T47D (cell line): ENCODE results near the gene GRXCR1.

Experiments
- DNase-seq, 2 experiments: peaks; one replicate each; pipeline versions ENCODE4 v3.0.0 to v3.0.0-alpha.2; 2011 to 2012; ENCODE audit warnings: low read depth in 1 of 2, low spot score in 1 of 2
- JUND ChIP-seq: IDR thresholded peaks from 2 replicates; pipeline ENCODE4 v1.6.1; 2012; ENCODE audit warnings: low read depth
- in situ Hi-C: cut with HindIII; loops from 2 replicates; pipeline ENCODE4 v1.10.0; 2016; ENCODE audit warnings: low sequenced_read_pairs, low pct_unique_long_range_greater_than_20kb

GRXCR1 gene

GRCh38 chr4:42905591-42905990 is 13.1 kb downstream of the GRXCR1 start:
- no peak for TF ChIP-seq JUND
- in situ Hi-C loops, result no loop called here
- DNase-seq, result no peak

GRCh38 chr4:42906341-42906740 is 13.8 kb downstream of the GRXCR1 start:
- TF ChIP-seq JUND, result no peak
- no peak for DNase-seq
- in situ Hi-C loops, result no loop called here

- DNase-seq, result peak in 1 of 2 experiments; percentile 49
- in situ Hi-C loops, result no loop called here
- TF ChIP-seq JUND, result no peak
Measured at GRCh38 chr4:42906891-42907759, 14.6 kb downstream of the GRXCR1 start.

- no peak for DNase-seq
- TF ChIP-seq JUND, result no peak
- in situ Hi-C loops, result no loop called here
Measured at GRCh38 chr4:42910459-42910858, 17.9 kb downstream of the GRXCR1 start.

- DNase-seq, result no peak
- no peak for TF ChIP-seq JUND
- in situ Hi-C loops, result no loop called here
Measured at GRCh38 chr4:42914937-42915336, 22.4 kb downstream of the GRXCR1 start.

- in situ Hi-C loops, result no loop called here
- DNase-seq, result no peak
- TF ChIP-seq JUND, result no peak
Measured at GRCh38 chr4:42915484-42915883, 23.0 kb downstream of the GRXCR1 start.

GRCh38 chr4:42917296-42917695 is 24.8 kb downstream of the GRXCR1 start:
- no peak for DNase-seq
- in situ Hi-C loops, result no loop called here
- no peak for TF ChIP-seq JUND

- no peak for DNase-seq
- in situ Hi-C loops, result no loop called here
- no peak for TF ChIP-seq JUND
Measured at GRCh38 chr4:42923431-42923830, 30.9 kb downstream of the GRXCR1 start.

- DNase-seq, result no peak
- TF ChIP-seq JUND, result no peak
- in situ Hi-C loops, result no loop called here
Measured at GRCh38 chr4:42925921-42926320, 33.4 kb downstream of the GRXCR1 start.

- in situ Hi-C loops, result no loop called here
- no peak for TF ChIP-seq JUND
- no peak for DNase-seq
Measured at GRCh38 chr4:42927946-42928345, 35.4 kb downstream of the GRXCR1 start.

- in situ Hi-C loops, result no loop called here
- DNase-seq, result no peak
- TF ChIP-seq JUND, result no peak
Measured at GRCh38 chr4:42928582-42928981, 36.1 kb downstream of the GRXCR1 start.

GRCh38 chr4:42942216-42942615 is 49.7 kb downstream of the GRXCR1 start:
- no peak for TF ChIP-seq JUND
- no peak for DNase-seq
- in situ Hi-C loops, result no loop called here

GRCh38 chr4:42945874-42946273 is 53.4 kb downstream of the GRXCR1 start:
- no peak for TF ChIP-seq JUND
- in situ Hi-C loops, result no loop called here
- no peak for DNase-seq

GRCh38 chr4:42953321-42953720 is 60.8 kb downstream of the GRXCR1 start:
- DNase-seq, result no peak
- no peak for TF ChIP-seq JUND
- in situ Hi-C loops, result no loop called here
